Fibroblast of lung (primary cell): ENCODE measurements around the gene LRP8. TPM values are rescaled to one million over a fixed set of nuclear protein-coding genes. Genes with fewer than 3 reads are reported as not detected.

Experiments used
- DNase-seq, 2 donors: peaks; one replicate each; pipeline versions ENCODE4 v3.0.0 to v3.0.0-alpha.2; 2010; ENCODE audit warnings: low read depth in 2 of 2
- H2AFZ ChIP-seq: 2 replicates; pipeline ENCODE4 v1.5.1; 2012; ENCODE audit warnings: low read length, control low read depth, inconsistent platforms
- H3K27ac ChIP-seq: 2 replicates; pipeline ENCODE4 v1.5.1; 2011; ENCODE audit warnings: low read length, control low read depth; ENCODE audit not compliant: insufficient read depth
- H3K27me3 ChIP-seq: 2 replicates; pipeline ENCODE4 v1.5.1; 2011; ENCODE audit warnings: mild to moderate bottlenecking, low read length; ENCODE audit not compliant: control insufficient read depth, insufficient read depth
- H3K36me3 ChIP-seq: 2 replicates; pipeline ENCODE4 v1.5.1; 2011; ENCODE audit warnings: low read length; ENCODE audit not compliant: control insufficient read depth, insufficient read depth
- H3K4me1 ChIP-seq: 2 replicates; pipeline ENCODE4 v1.5.1; 2011; ENCODE audit warnings: low read length; ENCODE audit not compliant: control insufficient read depth, insufficient read depth; ENCODE audit errors: extremely low read depth
- H3K4me2 ChIP-seq: 2 replicates; pipeline ENCODE4 v1.5.1; 2011; ENCODE audit warnings: low read length, control low read depth; ENCODE audit not compliant: insufficient read depth; ENCODE audit errors: extremely low read depth
- H3K4me3 ChIP-seq, 4 experiments: fragments of 200-600 bp in 1 of 4; sonication (generic) in 1 of 4; replicated peaks in 1 of 4; 2 replicates each; pipeline ENCODE4 v1.5.1; 2011 to 2016; ENCODE audit warnings: low read length in 4 of 4, low read depth in 3 of 4, mild to moderate bottlenecking in 3 of 4, control low read depth in 2 of 4, inconsistent platforms in 1 of 4, mixed read lengths in 1 of 4; ENCODE audit not compliant: insufficient read depth in 1 of 4; ENCODE audit errors: control extremely low read depth in 1 of 4
- H3K79me2 ChIP-seq: 2 replicates; pipeline ENCODE4 v1.5.1; 2012; ENCODE audit warnings: mild to moderate bottlenecking, low read length, inconsistent platforms; ENCODE audit not compliant: control insufficient read depth, insufficient read depth
- H3K9ac ChIP-seq: 2 replicates; pipeline ENCODE4 v1.5.1; 2011; ENCODE audit warnings: mild to moderate bottlenecking, low read length, control low read depth; ENCODE audit not compliant: insufficient read depth
- H3K9me3 ChIP-seq: 2 replicates; pipeline ENCODE4 v1.5.1; 2012; ENCODE audit warnings: low read depth, low read length; ENCODE audit not compliant: control insufficient read depth, insufficient read depth
- H4K20me1 ChIP-seq: 2 replicates; pipeline ENCODE4 v1.5.1; 2011; ENCODE audit warnings: low read length; ENCODE audit not compliant: control insufficient read depth, insufficient read depth; ENCODE audit errors: extremely low read depth
- EZH2 ChIP-seq: IDR thresholded peaks from 2 replicates; pipeline ENCODE4 v1.5.1; 2012; ENCODE audit warnings: low read length, control low read depth, mild to moderate bottlenecking; ENCODE audit errors: missing control alignments
- polyA plus RNA-seq, 2 donors: library from polyadenylated mRNA; depleted of rRNA in 1 of 2; stranded (reverse) in 1 of 2; unstranded in 1 of 2; fragments of >200 nt; gene quantifications; 2 replicates each; pipeline ENCODE4 v1.2.1, GENCODE V29; 2011 to 2012; ENCODE audit warnings: missing spikeins in 1 of 2
- total RNA-seq: library from RNA; depleted of rRNA; stranded (reverse); fragments of >200 nt; gene quantifications from 2 replicates; pipeline ENCODE4 v1.2.1, GENCODE V29; 2014
- TF ChIP-seq, protein P1 (sequence below), 2 donors: IDR thresholded peaks in 1 of 2; conservative IDR thresholded peaks in 1 of 2; 1 replicate in 1 of 2; 2 replicates in 1 of 2; pipeline ENCODE4 v1.5.1; 2011 to 2012; ENCODE audit warnings: low read length in 2 of 2, control low read depth in 1 of 2, inconsistent platforms in 1 of 2, low read depth in 1 of 2, mild to moderate bottlenecking in 1 of 2

The LRP8 gene
- total and polyA plus RNA-seq, 2 donors (not counting 1 experiment from before 2014, with no cell fraction given), result 8.4 to 10.3 TPM

DNA sequence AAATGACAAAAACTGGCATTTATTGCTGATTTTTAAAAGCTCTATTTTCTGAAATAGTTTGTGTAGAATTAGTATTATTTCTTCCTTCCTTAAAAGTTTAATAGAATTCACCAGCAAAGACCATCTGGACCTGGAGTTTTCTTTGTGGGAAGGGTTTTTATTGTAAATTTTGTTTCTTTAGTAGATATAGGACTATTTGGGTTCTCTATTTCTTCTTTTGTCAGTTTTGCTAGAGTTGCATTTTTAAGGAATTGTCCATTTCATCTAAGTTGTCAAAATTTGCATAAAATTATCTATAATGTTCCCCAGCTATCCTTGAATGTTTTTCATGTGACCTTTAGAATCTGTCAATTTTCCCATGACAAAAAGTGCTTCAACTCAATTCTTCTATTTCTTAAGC, 28.8 kb upstream of the LRP8 start:
- H3K4me3 ChIP-seq, result no peak overlapping the region
- no peaks in the 10 kb centered on the region for H3K36me3 ChIP-seq
- no peak overlapping the region for H3K4me2 ChIP-seq
- no peak overlapping the region for H3K27ac ChIP-seq
- H4K20me1 ChIP-seq, result no peaks in the 10 kb centered on the region
- H3K79me2 ChIP-seq, result no peaks in the 10 kb centered on the region
- H3K9ac ChIP-seq, result no peak overlapping the region
- no peak for DNase-seq
- TF ChIP-seq, protein P1, sequence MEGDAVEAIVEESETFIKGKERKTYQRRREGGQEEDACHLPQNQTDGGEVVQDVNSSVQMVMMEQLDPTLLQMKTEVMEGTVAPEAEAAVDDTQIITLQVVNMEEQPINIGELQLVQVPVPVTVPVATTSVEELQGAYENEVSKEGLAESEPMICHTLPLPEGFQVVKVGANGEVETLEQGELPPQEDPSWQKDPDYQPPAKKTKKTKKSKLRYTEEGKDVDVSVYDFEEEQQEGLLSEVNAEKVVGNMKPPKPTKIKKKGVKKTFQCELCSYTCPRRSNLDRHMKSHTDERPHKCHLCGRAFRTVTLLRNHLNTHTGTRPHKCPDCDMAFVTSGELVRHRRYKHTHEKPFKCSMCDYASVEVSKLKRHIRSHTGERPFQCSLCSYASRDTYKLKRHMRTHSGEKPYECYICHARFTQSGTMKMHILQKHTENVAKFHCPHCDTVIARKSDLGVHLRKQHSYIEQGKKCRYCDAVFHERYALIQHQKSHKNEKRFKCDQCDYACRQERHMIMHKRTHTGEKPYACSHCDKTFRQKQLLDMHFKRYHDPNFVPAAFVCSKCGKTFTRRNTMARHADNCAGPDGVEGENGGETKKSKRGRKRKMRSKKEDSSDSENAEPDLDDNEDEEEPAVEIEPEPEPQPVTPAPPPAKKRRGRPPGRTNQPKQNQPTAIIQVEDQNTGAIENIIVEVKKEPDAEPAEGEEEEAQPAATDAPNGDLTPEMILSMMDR (conservative IDR thresholded peaks at IDR 0.05 in 1 of 2, IDR thresholded peaks at IDR 0.05 in 1 of 2; ENCODE audit: low read depth in 1 of 2, low read length in 2 of 2), result no peak
- no peak for TF ChIP-seq EZH2
- no peaks in the 10 kb centered on the region for H3K4me1 ChIP-seq
- peaks cover 2% of the 10 kb centered on the region for H3K27me3 ChIP-seq
- H2AFZ ChIP-seq, result no peak overlapping the region
- no peaks in the 10 kb centered on the region for H3K9me3 ChIP-seq

GRCh38 chr1:53354119-53354518, 26.2 kb upstream of the LRP8 start:
- TF ChIP-seq EZH2, result no peak
- TF ChIP-seq, protein P1 (conservative IDR thresholded peaks at IDR 0.05 in 1 of 2, IDR thresholded peaks at IDR 0.05 in 1 of 2; ENCODE audit: low read depth in 1 of 2, low read length in 2 of 2), result no peak
- Histone ChIP-seq H3K4me1 (no peaks in the 10 kb centered on the region), H3K27ac (no peak overlapping the region)

GRCh38 chr1:53352561-53352960, 24.7 kb upstream of the LRP8 start:
- TF ChIP-seq, protein P1 (conservative IDR thresholded peaks at IDR 0.05 in 1 of 2, IDR thresholded peaks at IDR 0.05 in 1 of 2; ENCODE audit: low read depth in 1 of 2, low read length in 2 of 2), result no peak
- TF ChIP-seq EZH2, result no peak
- no peaks in the 10 kb centered on the region for H4K20me1 ChIP-seq
- peaks cover 12% of the 10 kb centered on the region for H3K27me3 ChIP-seq
- no peaks in the 10 kb centered on the region for H3K79me2 ChIP-seq
- no peak overlapping the region for H3K9ac ChIP-seq
- H3K4me2 ChIP-seq, result no peak overlapping the region
- no peaks in the 10 kb centered on the region for H3K9me3 ChIP-seq
- no peaks in the 10 kb centered on the region for H3K4me1 ChIP-seq
- H3K27ac ChIP-seq, result no peak overlapping the region
- no peaks in the 10 kb centered on the region for H3K36me3 ChIP-seq
- H2AFZ ChIP-seq, result no peak overlapping the region
- DNase-seq, result no peak
- no peak overlapping the region for H3K4me3 ChIP-seq

More at GRCh38 chr1:53354119-53354518, 26.2 kb upstream of the LRP8 start:
- no peaks in the 10 kb centered on the region for H3K79me2 ChIP-seq
- no peak overlapping the region for H3K4me2 ChIP-seq
- no peak for DNase-seq
- no peak overlapping the region for H3K4me3 ChIP-seq
- H2AFZ ChIP-seq, result no peak overlapping the region
- H3K27me3 ChIP-seq, result peaks cover 12% of the 10 kb centered on the region
- no peaks in the 10 kb centered on the region for H4K20me1 ChIP-seq
- no peaks in the 10 kb centered on the region for H3K9me3 ChIP-seq
- H3K9ac ChIP-seq, result no peak overlapping the region
- no peaks in the 10 kb centered on the region for H3K36me3 ChIP-seq
